IgD-negative memory B cell (primary cell): ENCODE data around the gene PARVB. TPM values are rescaled to one million over a fixed set of nuclear protein-coding genes. Genes with fewer than 3 reads are reported as not detected.
A peak's percentile ranks its signal among the peaks of the same experiment; 100 is the strongest.
"Not testable (repeated sequence)": the region's sequence is repeated elsewhere in the genome, so short reads cannot be mapped to it uniquely, and the experiment has no call there.

Source experiments
- H3K27ac Mint-ChIP-seq, 3 donors: one replicate each; pipeline ENCODE4 v1.8.0; 2020 to 2022; ENCODE audit warnings: mild to moderate bottlenecking in 3 of 3, mixed read lengths in 3 of 3, moderate library complexity in 1 of 3
- H3K27me3 Mint-ChIP-seq: one replicate; pipeline ENCODE4 v1.8.0; 2021; ENCODE audit warnings: mixed read lengths
- H3K36me3 Mint-ChIP-seq: one replicate; pipeline ENCODE4 v1.8.0; 2020; ENCODE audit warnings: mild to moderate bottlenecking, mixed read lengths
- H3K4me1 Mint-ChIP-seq, 3 donors: one replicate each; pipeline ENCODE4 v1.8.0; 2020 to 2022; ENCODE audit warnings: mixed read lengths in 3 of 3, mild to moderate bottlenecking in 1 of 3
- H3K4me3 Mint-ChIP-seq, 4 donors: one replicate each; pipeline ENCODE4 v1.8.0; 2020 to 2022; ENCODE audit warnings: mild to moderate bottlenecking in 4 of 4, mixed read lengths in 4 of 4, moderate library complexity in 3 of 4
- H3K9me3 Mint-ChIP-seq, 3 donors: one replicate each; pipeline ENCODE4 v1.8.0; 2020 to 2021; ENCODE audit warnings: mixed read lengths in 3 of 3, mild to moderate bottlenecking in 1 of 3
- polyA plus RNA-seq: library from polyadenylated mRNA; unstranded; fragments of 300-500 nt; fragmentation: Illumina TruSeq; gene quantifications from one replicate; pipeline ENCODE4 v1.2.3, GENCODE V29; 2021

PARVB gene
- polyA plus RNA-seq, 1 donor from 2014 or later = 22.8 TPM

- Mint-ChIP-seq H3K27me3 (no peaks in the 10 kb centered on the region), H3K4me3 (no peak overlapping the region), H3K4me1 (peaks cover 39 to 48% (median 46%) of the 10 kb centered on the region in 3 donors), H3K36me3 (peaks cover 13% of the 10 kb centered on the region), H3K27ac (no peak overlapping the region), H3K9me3 (no peaks in the 10 kb centered on the region)
These were observed 22.5 kb downstream of the PARVB start for GRCh38 chr22:44046485-44047141.

GRCh38 chr22:44047891-44048301 lies 23.8 kb downstream of the PARVB start:
- Mint-ChIP-seq H3K27ac (peak overlapping the region; percentile 15 to 95 (median 33)), H3K9me3 (no peaks in the 10 kb centered on the region), H3K4me1 (peaks cover 30 to 44% (median 36%) of the 10 kb centered on the region in 3 donors), H3K27me3 (no peaks in the 10 kb centered on the region), H3K36me3 (peaks cover 12% of the 10 kb centered on the region), H3K4me3 (peak overlapping the region; percentile 13 to 87 (median 66))

GRCh38 chr22:44049486-44050231 lies 25.6 kb downstream of the PARVB start:
- H3K27ac Mint-ChIP-seq = peak overlapping the region in 1 of 3 donors; percentile 28
- H3K9me3 Mint-ChIP-seq = no peaks in the 10 kb centered on the region
- peak overlapping the region in 3 of 4 donors; percentile 12 to 57 (median 22) for H3K4me3 Mint-ChIP-seq
- H3K4me1 Mint-ChIP-seq = peaks cover 22 to 40% (median 22%) of the 10 kb centered on the region in 3 donors
- H3K36me3 Mint-ChIP-seq = peaks cover 9% of the 10 kb centered on the region
- H3K27me3 Mint-ChIP-seq = no peaks in the 10 kb centered on the region

- H3K4me1 Mint-ChIP-seq = peaks cover 16 to 34% (median 21%) of the 10 kb centered on the region in 3 donors
- peaks cover 1% of the 10 kb centered on the region for H3K36me3 Mint-ChIP-seq
- no peak overlapping the region for H3K4me3 Mint-ChIP-seq
- no peaks in the 10 kb centered on the region for H3K9me3 Mint-ChIP-seq
- H3K27me3 Mint-ChIP-seq = no peaks in the 10 kb centered on the region
- H3K27ac Mint-ChIP-seq = no peak overlapping the region
These were observed 26.8 kb downstream of the PARVB start for GRCh38 chr22:44050766-44051355.

- peaks cover 16 to 32% (median 21%) of the 10 kb centered on the region in 3 donors for H3K4me1 Mint-ChIP-seq
- peaks cover 1% of the 10 kb centered on the region for H3K36me3 Mint-ChIP-seq
- no peak overlapping the region for H3K27ac Mint-ChIP-seq
- no peaks in the 10 kb centered on the region for H3K9me3 Mint-ChIP-seq
- no peak overlapping the region for H3K4me3 Mint-ChIP-seq
- no peaks in the 10 kb centered on the region for H3K27me3 Mint-ChIP-seq
These were observed 27.3 kb downstream of the PARVB start for GRCh38 chr22:44051358-44051757.

GRCh38 chr22:44051961-44052360 lies 27.9 kb downstream of the PARVB start:
- no peak overlapping the region for H3K4me3 Mint-ChIP-seq
- no peaks in the 10 kb centered on the region for H3K9me3 Mint-ChIP-seq
- no peak overlapping the region for H3K27ac Mint-ChIP-seq

GRCh38 chr22:44055805-44056204 lies 31.7 kb downstream of the PARVB start:
- H3K27me3 Mint-ChIP-seq = no peaks in the 10 kb centered on the region
- peaks cover 4% of the 10 kb centered on the region for H3K36me3 Mint-ChIP-seq
- H3K4me3 Mint-ChIP-seq = no peak overlapping the region
- peaks cover 1 to 22% (median 8%) of the 10 kb centered on the region in 3 donors for H3K4me1 Mint-ChIP-seq
- H3K9me3 Mint-ChIP-seq = peaks cover 0 to 6% (median 6%) of the 10 kb centered on the region in 3 donors
- peak overlapping the region in 1 of 3 donors; percentile 85 for H3K27ac Mint-ChIP-seq

More at GRCh38 chr22:44051961-44052360, 27.9 kb downstream of the PARVB start:
- Mint-ChIP-seq H3K4me1 (peaks cover 13 to 29% (median 18%) of the 10 kb centered on the region in 3 donors), H3K27me3 (no peaks in the 10 kb centered on the region), H3K36me3 (peaks cover 1% of the 10 kb centered on the region)

- H3K36me3 Mint-ChIP-seq, H3K4me3 Mint-ChIP-seq, H3K9me3 Mint-ChIP-seq, H3K27me3 Mint-ChIP-seq: not testable (repeated sequence)
- peaks cover 1 to 15% (median 2%) of the 10 kb centered on the region in 3 donors for H3K4me1 Mint-ChIP-seq
- H3K27ac Mint-ChIP-seq = peak overlapping the region in 1 of 3 donors; percentile 45
These were observed 32.5 kb downstream of the PARVB start for GRCh38 chr22:44056649-44057048.

GRCh38 chr22:44057401-44057987 lies 33.4 kb downstream of the PARVB start:
- Mint-ChIP-seq H3K27me3 (no peaks in the 10 kb centered on the region), H3K36me3 (peaks cover 4% of the 10 kb centered on the region), H3K9me3 (peaks cover 0 to 6% (median 6%) of the 10 kb centered on the region in 3 donors), H3K4me1 (peaks cover 2 to 15% (median 4%) of the 10 kb centered on the region in 3 donors), H3K27ac (peak overlapping the region in 1 of 3 donors; percentile 45), H3K4me3 (no peak overlapping the region)

GRCh38 chr22:44063462-44064371 lies 39.6 kb downstream of the PARVB start:
- H3K27me3 Mint-ChIP-seq = no peaks in the 10 kb centered on the region
- H3K27ac Mint-ChIP-seq = peak overlapping the region; percentile 90 to 98 (median 95)
- peaks cover 4% of the 10 kb centered on the region for H3K36me3 Mint-ChIP-seq
- peaks cover 31 to 38% (median 34%) of the 10 kb centered on the region in 3 donors for H3K4me1 Mint-ChIP-seq
- peaks cover 0 to 6% (median 6%) of the 10 kb centered on the region in 3 donors for H3K9me3 Mint-ChIP-seq
- peak overlapping the region in 3 of 4 donors; percentile 62 to 94 (median 90) for H3K4me3 Mint-ChIP-seq

GRCh38 chr22:44067033-44067432 lies 42.9 kb downstream of the PARVB start:
- Mint-ChIP-seq H3K27me3 (no peaks in the 10 kb centered on the region), H3K4me3 (peak overlapping the region in 2 of 4 donors; percentile 41 to 49), H3K9me3 (no peaks in the 10 kb centered on the region), H3K4me1 (peaks cover 36 to 44% (median 39%) of the 10 kb centered on the region in 3 donors), H3K27ac (peak overlapping the region; percentile 95 to 99 (median 98)), H3K36me3 (peaks cover 3% of the 10 kb centered on the region)

GRCh38 chr22:44067901-44068300 lies 43.8 kb downstream of the PARVB start:
- Mint-ChIP-seq H3K4me1 (peaks cover 36 to 44% (median 36%) of the 10 kb centered on the region in 3 donors), H3K4me3 (peak overlapping the region in 3 of 4 donors; percentile 65 to 86 (median 85)), H3K27me3 (no peaks in the 10 kb centered on the region), H3K27ac (peak overlapping the region; percentile 95 to 99 (median 98)), H3K9me3 (no peaks in the 10 kb centered on the region), H3K36me3 (peaks cover 3% of the 10 kb centered on the region)

GRCh38 chr22:44068422-44069191 lies 44.5 kb downstream of the PARVB start:
- H3K9me3 Mint-ChIP-seq = no peaks in the 10 kb centered on the region
- H3K27ac Mint-ChIP-seq = peak overlapping the region; percentile 91 to 99 (median 95)
- H3K36me3 Mint-ChIP-seq = peaks cover 3% of the 10 kb centered on the region
- H3K27me3 Mint-ChIP-seq = no peaks in the 10 kb centered on the region
- H3K4me3 Mint-ChIP-seq = peak overlapping the region; percentile 65 to 86 (median 82)
- H3K4me1 Mint-ChIP-seq = peaks cover 30 to 42% (median 32%) of the 10 kb centered on the region in 3 donors
